Neural progenitor cell (in vitro differentiated cells): Measurements from ENCODE around the gene SPTBN1.

Source experiments
- EZH2 ChIP-seq: fragments of 200-600 bp; sonication (generic); IDR thresholded peaks from 2 replicates; pipeline ENCODE4 v1.6.1; 2017; ENCODE audit warnings: antibody characterized with exemption, mild to moderate bottlenecking, moderate library complexity
- EZH2phosphoT487 ChIP-seq: fragments of 200-600 bp; sonication (generic); IDR thresholded peaks from 2 replicates; pipeline ENCODE4 v1.6.1; 2017; ENCODE audit warnings: antibody characterized with exemption
- TF ChIP-seq, protein P1 (sequence below): fragments of 200-600 bp; sonication (generic); IDR thresholded peaks from 2 replicates; pipeline ENCODE4 v1.5.1; 2017; ENCODE audit warnings: antibody characterized with exemption, mild to moderate bottlenecking

DNA sequence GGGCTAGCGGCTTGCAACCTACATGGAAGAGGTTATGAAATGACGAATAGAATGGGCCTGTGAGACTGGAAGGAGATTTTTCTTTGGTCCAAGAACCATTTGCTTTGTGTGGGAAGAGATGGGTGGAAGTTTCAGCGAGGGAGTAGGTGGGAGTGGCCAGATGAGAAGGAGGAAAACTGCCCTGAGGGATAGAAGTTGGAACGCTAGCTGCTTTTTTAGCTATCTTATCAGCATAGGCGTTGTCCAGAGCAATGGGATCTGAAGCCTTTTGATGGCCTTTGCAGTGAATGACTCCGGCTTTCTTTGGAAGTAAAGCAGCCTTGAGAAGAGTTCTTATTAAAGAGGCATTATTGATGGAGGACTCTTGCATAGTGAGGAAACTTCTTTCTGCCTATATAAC lies 52.4 kb downstream of the SPTBN1 start:
- TF ChIP-seq EZH2 (no peak), EZH2phosphoT487 (no peak)
- TF ChIP-seq, protein P1, sequence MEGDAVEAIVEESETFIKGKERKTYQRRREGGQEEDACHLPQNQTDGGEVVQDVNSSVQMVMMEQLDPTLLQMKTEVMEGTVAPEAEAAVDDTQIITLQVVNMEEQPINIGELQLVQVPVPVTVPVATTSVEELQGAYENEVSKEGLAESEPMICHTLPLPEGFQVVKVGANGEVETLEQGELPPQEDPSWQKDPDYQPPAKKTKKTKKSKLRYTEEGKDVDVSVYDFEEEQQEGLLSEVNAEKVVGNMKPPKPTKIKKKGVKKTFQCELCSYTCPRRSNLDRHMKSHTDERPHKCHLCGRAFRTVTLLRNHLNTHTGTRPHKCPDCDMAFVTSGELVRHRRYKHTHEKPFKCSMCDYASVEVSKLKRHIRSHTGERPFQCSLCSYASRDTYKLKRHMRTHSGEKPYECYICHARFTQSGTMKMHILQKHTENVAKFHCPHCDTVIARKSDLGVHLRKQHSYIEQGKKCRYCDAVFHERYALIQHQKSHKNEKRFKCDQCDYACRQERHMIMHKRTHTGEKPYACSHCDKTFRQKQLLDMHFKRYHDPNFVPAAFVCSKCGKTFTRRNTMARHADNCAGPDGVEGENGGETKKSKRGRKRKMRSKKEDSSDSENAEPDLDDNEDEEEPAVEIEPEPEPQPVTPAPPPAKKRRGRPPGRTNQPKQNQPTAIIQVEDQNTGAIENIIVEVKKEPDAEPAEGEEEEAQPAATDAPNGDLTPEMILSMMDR = no peak
